ENCODE results near the gene TAMM41.
A peak's percentile ranks its signal among the peaks of the same experiment; 100 is the strongest.
"Not testable (repeated sequence)": the region's sequence is repeated elsewhere in the genome, so short reads cannot be mapped to it uniquely, and the experiment has no call there.

Gene TAMM41

GRCh38 chr3:11770477-11771391, 76.0 kb downstream of the TAMM41 start:
- DNase-seq (ENCODE audit: low read depth, low spot score): peak; percentile 99
- peak overlapping the region; percentile 99 for H3K27ac ChIP-seq

GRCh38 chr3:11769704-11770476, 76.8 kb downstream of the TAMM41 start:
- H3K27ac ChIP-seq: peak overlapping the region; percentile 99
- no peak for DNase-seq (ENCODE audit: low read depth, low spot score)

GRCh38 chr3:11768604-11769003, 78.1 kb downstream of the TAMM41 start:
- no peak overlapping the region for H3K27ac ChIP-seq
- no peak for DNase-seq (ENCODE audit: low read depth, low spot score)

- H3K27ac ChIP-seq: peak overlapping the region; percentile 82
- DNase-seq (ENCODE audit: low read depth, low spot score): peak; percentile 86
Observed at GRCh38 chr3:11764931-11765363, 81.7 kb downstream of the TAMM41 start.

- DNase-seq (ENCODE audit: low read depth, low spot score): no peak
- H3K27ac ChIP-seq: no peak overlapping the region
Observed at GRCh38 chr3:11759996-11760395, 86.7 kb downstream of the TAMM41 start.

- no peak for DNase-seq (ENCODE audit: low read depth, low spot score)
Observed at GRCh38 chr3:11757929-11758328, 88.8 kb downstream of the TAMM41 start.

GRCh38 chr3:11757441-11757875, 89.2 kb downstream of the TAMM41 start:
- no peak overlapping the region for H3K27ac ChIP-seq
- DNase-seq (ENCODE audit: low read depth, low spot score): no peak

More at GRCh38 chr3:11757929-11758328, 88.8 kb downstream of the TAMM41 start:
- no peak overlapping the region for H3K27ac ChIP-seq

GRCh38 chr3:11755276-11755675, 91.4 kb downstream of the TAMM41 start:
- H3K27ac ChIP-seq: no peak overlapping the region
- no peak for DNase-seq (ENCODE audit: low read depth, low spot score)

GRCh38 chr3:11752254-11752653, 94.4 kb downstream of the TAMM41 start:
- DNase-seq (ENCODE audit: low read depth, low spot score): not testable (repeated sequence)

GRCh38 chr3:11748306-11748705, 98.4 kb downstream of the TAMM41 start:
- not testable (repeated sequence) for H3K27ac ChIP-seq

More at GRCh38 chr3:11752254-11752653, 94.4 kb downstream of the TAMM41 start:
- H3K27ac ChIP-seq: not testable (repeated sequence)

More at GRCh38 chr3:11748306-11748705, 98.4 kb downstream of the TAMM41 start:
- not testable (repeated sequence) for DNase-seq (ENCODE audit: low read depth, low spot score)

Data from epithelial cell of prostate (primary cell).